ENCODE data around the gene CDHR3. TPM values are rescaled to one million over a fixed set of nuclear protein-coding genes. Genes with fewer than 3 reads are reported as not detected.

CDHR3 gene
- total RNA-seq, 1 experiment from 2014 or later, result 19.1 TPM

DNA sequence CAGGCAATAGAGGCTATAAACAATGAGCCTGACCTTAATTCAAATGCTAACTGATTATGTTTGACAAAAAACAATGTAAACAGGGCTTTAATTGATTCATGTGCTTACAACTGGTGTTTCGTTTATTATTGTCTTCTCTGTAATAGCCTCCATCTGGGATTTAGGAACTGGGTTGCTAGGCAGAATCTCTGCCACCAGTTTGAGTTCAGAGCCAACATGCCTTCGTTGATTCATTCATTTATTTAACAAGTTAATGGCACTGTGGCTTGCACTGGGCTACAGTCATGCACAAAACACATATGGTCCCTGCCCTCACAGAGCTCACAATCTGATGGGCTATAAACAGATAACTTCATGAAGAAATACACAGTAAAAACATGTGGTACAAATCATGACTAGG is 19.6 kb upstream of the CDHR3 start (continued):
- TF ChIP-seq, protein P1, sequence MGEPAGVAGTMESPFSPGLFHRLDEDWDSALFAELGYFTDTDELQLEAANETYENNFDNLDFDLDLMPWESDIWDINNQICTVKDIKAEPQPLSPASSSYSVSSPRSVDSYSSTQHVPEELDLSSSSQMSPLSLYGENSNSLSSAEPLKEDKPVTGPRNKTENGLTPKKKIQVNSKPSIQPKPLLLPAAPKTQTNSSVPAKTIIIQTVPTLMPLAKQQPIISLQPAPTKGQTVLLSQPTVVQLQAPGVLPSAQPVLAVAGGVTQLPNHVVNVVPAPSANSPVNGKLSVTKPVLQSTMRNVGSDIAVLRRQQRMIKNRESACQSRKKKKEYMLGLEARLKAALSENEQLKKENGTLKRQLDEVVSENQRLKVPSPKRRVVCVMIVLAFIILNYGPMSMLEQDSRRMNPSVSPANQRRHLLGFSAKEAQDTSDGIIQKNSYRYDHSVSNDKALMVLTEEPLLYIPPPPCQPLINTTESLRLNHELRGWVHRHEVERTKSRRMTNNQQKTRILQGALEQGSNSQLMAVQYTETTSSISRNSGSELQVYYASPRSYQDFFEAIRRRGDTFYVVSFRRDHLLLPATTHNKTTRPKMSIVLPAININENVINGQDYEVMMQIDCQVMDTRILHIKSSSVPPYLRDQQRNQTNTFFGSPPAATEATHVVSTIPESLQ (CRISPR knock-in tag; IDR thresholded peaks at IDR 0.05), result no peak
- no peak for TF ChIP-seq FOXK1 (CRISPR knock-in tag; IDR thresholded peaks at IDR 0.05)
- no peak for TF ChIP-seq NR1H2 (CRISPR knock-in tag; IDR thresholded peaks at IDR 0.05)
- TF ChIP-seq FOXP1 (CRISPR knock-in tag; IDR thresholded peaks at IDR 0.05; ENCODE audit: borderline replicate concordance), result no peak
- no peak for TF ChIP-seq GABPB1 (CRISPR knock-in tag; IDR thresholded peaks at IDR 0.05)
- TF ChIP-seq MYBL2 (CRISPR knock-in tag; IDR thresholded peaks at IDR 0.05), result no peak
- TF ChIP-seq, protein P2, sequence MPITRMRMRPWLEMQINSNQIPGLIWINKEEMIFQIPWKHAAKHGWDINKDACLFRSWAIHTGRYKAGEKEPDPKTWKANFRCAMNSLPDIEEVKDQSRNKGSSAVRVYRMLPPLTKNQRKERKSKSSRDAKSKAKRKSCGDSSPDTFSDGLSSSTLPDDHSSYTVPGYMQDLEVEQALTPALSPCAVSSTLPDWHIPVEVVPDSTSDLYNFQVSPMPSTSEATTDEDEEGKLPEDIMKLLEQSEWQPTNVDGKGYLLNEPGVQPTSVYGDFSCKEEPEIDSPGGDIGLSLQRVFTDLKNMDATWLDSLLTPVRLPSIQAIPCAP (CRISPR knock-in tag; IDR thresholded peaks at IDR 0.05), result no peak
- no peak for TF ChIP-seq GRHL2 (CRISPR knock-in tag; IDR thresholded peaks at IDR 0.05; ENCODE audit: insufficient replicate concordance, severe bottlenecking)
- TF ChIP-seq, protein P3, sequence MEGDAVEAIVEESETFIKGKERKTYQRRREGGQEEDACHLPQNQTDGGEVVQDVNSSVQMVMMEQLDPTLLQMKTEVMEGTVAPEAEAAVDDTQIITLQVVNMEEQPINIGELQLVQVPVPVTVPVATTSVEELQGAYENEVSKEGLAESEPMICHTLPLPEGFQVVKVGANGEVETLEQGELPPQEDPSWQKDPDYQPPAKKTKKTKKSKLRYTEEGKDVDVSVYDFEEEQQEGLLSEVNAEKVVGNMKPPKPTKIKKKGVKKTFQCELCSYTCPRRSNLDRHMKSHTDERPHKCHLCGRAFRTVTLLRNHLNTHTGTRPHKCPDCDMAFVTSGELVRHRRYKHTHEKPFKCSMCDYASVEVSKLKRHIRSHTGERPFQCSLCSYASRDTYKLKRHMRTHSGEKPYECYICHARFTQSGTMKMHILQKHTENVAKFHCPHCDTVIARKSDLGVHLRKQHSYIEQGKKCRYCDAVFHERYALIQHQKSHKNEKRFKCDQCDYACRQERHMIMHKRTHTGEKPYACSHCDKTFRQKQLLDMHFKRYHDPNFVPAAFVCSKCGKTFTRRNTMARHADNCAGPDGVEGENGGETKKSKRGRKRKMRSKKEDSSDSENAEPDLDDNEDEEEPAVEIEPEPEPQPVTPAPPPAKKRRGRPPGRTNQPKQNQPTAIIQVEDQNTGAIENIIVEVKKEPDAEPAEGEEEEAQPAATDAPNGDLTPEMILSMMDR (IDR thresholded peaks at IDR 0.05), result no peak
- TF ChIP-seq, protein P4, sequence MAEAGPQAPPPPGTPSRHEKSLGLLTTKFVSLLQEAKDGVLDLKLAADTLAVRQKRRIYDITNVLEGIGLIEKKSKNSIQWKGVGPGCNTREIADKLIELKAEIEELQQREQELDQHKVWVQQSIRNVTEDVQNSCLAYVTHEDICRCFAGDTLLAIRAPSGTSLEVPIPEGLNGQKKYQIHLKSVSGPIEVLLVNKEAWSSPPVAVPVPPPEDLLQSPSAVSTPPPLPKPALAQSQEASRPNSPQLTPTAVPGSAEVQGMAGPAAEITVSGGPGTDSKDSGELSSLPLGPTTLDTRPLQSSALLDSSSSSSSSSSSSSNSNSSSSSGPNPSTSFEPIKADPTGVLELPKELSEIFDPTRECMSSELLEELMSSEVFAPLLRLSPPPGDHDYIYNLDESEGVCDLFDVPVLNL (CRISPR knock-in tag; IDR thresholded peaks at IDR 0.05; ENCODE audit: borderline replicate concordance, low read depth), result no peak

DNA sequence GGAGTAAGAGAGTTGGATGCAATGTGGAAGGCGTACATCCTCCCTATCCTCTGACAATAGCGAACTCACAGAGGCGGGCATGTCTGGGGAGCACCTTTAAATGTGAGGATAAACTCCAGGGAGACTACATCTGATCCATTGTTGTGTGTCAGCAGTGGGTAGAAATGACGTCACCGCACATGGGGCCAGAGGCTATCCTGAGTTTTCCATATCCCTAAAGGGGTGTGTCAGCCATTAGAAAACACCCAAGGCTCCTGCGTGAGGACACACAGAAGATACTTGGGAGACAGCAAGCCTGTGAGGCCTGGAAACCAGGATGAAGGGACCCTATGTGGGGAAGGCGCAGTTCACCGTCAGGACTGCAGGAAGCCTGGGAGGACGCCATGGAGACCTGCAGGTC is 17.2 kb upstream of the CDHR3 start:
- H3K36me3 Mint-ChIP-seq, result peaks cover 13% of the 10 kb centered on the region
- H3K9me3 Mint-ChIP-seq, result peaks cover 18% of the 10 kb centered on the region
- no peak for DNase-seq (ENCODE audit: low spot score)
- POLR2A ChIA-PET, result no interaction called here
- CTCF ChIA-PET, result no interaction called here
- peaks cover 8% of the 10 kb centered on the region for H3K4me1 Mint-ChIP-seq
- ATAC-seq, result no peak; the same call in 1 of the 2 replicates
- no peaks in the 10 kb centered on the region; the same call in 1 of the 2 replicates for H3K27me3 Mint-ChIP-seq (ENCODE audit: low read depth)
- no peak overlapping the region for H3K4me3 Mint-ChIP-seq
- TF ChIP-seq, protein P5, sequence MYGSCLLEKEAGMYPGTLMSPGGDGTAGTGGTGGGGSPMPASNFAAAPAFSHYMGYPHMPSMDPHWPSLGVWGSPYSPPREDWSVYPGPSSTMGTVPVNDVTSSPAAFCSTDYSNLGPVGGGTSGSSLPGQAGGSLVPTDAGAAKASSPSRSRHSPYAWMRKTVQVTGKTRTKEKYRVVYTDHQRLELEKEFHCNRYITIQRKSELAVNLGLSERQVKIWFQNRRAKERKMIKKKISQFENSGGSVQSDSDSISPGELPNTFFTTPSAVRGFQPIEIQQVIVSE (CRISPR knock-in tag; IDR thresholded peaks at IDR 0.05; ENCODE audit: borderline replicate concordance), result no peak
- TF ChIP-seq, protein P6, sequence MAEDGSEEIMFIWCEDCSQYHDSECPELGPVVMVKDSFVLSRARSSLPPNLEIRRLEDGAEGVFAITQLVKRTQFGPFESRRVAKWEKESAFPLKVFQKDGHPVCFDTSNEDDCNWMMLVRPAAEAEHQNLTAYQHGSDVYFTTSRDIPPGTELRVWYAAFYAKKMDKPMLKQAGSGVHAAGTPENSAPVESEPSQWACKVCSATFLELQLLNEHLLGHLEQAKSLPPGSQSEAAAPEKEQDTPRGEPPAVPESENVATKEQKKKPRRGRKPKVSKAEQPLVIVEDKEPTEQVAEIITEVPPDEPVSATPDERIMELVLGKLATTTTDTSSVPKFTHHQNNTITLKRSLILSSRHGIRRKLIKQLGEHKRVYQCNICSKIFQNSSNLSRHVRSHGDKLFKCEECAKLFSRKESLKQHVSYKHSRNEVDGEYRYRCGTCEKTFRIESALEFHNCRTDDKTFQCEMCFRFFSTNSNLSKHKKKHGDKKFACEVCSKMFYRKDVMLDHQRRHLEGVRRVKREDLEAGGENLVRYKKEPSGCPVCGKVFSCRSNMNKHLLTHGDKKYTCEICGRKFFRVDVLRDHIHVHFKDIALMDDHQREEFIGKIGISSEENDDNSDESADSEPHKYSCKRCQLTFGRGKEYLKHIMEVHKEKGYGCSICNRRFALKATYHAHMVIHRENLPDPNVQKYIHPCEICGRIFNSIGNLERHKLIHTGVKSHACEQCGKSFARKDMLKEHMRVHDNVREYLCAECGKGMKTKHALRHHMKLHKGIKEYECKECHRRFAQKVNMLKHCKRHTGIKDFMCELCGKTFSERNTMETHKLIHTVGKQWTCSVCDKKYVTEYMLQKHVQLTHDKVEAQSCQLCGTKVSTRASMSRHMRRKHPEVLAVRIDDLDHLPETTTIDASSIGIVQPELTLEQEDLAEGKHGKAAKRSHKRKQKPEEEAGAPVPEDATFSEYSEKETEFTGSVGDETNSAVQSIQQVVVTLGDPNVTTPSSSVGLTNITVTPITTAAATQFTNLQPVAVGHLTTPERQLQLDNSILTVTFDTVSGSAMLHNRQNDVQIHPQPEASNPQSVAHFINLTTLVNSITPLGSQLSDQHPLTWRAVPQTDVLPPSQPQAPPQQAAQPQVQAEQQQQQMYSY (CRISPR knock-in tag; IDR thresholded peaks at IDR 0.05), result no peak
- no peak for TF ChIP-seq NR2C2 (CRISPR knock-in tag; IDR thresholded peaks at IDR 0.05)
- TF ChIP-seq, protein P1 (CRISPR knock-in tag; IDR thresholded peaks at IDR 0.05), result no peak
- TF ChIP-seq TEAD4 (CRISPR knock-in tag; IDR thresholded peaks at IDR 0.05), result no peak
- TF ChIP-seq, protein P7, sequence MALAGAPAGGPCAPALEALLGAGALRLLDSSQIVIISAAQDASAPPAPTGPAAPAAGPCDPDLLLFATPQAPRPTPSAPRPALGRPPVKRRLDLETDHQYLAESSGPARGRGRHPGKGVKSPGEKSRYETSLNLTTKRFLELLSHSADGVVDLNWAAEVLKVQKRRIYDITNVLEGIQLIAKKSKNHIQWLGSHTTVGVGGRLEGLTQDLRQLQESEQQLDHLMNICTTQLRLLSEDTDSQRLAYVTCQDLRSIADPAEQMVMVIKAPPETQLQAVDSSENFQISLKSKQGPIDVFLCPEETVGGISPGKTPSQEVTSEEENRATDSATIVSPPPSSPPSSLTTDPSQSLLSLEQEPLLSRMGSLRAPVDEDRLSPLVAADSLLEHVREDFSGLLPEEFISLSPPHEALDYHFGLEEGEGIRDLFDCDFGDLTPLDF (CRISPR knock-in tag; IDR thresholded peaks at IDR 0.05), result no peak
- TF ChIP-seq, protein P8, sequence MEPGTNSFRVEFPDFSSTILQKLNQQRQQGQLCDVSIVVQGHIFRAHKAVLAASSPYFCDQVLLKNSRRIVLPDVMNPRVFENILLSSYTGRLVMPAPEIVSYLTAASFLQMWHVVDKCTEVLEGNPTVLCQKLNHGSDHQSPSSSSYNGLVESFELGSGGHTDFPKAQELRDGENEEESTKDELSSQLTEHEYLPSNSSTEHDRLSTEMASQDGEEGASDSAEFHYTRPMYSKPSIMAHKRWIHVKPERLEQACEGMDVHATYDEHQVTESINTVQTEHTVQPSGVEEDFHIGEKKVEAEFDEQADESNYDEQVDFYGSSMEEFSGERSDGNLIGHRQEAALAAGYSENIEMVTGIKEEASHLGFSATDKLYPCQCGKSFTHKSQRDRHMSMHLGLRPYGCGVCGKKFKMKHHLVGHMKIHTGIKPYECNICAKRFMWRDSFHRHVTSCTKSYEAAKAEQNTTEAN (CRISPR knock-in tag; IDR thresholded peaks at IDR 0.05), result no peak
- no peak for TF ChIP-seq ZNF416 (CRISPR knock-in tag; IDR thresholded peaks at IDR 0.05)
- TF ChIP-seq NFATC4 (CRISPR knock-in tag; IDR thresholded peaks at IDR 0.05), result no peak
- TF ChIP-seq MYBL2 (CRISPR knock-in tag; IDR thresholded peaks at IDR 0.05), result no peak
- no peak overlapping the region for H3K27ac Mint-ChIP-seq
